DMS 273 (cell line): ENCODE results near the gene LRRN2.

Experiments used
- DNase-seq: peaks from one replicate; lab custom pipeline; 2025; ENCODE audit not compliant: unreplicated experiment; lab: John Stamatoyannopoulos, UW

LRRN2 gene

DNA sequence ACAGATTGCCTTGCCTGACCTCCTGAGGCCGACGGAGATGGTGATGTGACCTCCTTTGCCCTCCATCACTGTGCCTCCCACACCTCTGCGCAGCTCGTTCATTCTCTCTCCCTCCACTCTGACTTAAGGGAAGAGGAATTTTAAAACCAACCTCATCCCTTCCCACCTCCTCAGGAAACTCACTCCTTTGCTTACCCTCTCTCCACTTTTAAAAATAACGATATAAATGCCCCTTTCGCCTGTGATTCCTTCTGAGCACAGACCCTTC is 21.2 kb downstream of the LRRN2 start:
- DNase-seq = no peak

DNA sequence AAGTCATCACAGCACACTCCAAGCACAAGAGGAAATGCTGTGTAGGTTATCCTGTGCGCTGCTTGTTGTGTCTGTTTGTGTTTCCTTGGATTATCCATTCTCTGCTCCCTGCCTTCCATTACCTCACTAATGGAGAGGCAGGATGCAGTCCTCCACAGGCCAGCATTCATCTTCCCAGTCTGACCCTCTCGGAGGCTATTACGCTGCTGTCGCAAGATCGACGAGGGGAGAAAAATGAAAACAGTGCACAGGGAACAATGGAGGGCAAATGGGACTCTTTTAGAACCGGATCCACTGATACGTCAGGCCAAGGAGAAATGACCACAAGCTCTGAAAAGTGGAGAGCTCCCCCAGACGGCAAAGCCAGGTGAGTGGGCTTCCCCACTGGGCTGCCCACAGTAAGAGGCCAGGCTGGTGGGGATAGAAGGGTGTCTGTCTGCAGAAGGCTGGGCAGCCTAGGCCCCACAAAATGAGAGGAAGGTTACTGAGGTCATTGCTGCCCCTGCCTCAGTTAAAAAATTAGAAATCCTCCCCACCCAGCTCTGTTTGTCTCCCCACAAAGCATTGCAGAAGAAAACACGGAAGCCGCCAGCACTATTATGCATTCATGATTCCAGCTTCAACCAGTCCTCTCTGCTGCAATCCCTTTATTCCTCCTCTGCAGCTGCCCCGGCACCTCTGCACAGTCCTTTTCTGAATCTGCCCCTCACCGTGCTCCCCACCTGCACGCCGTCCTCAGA is 21.7 kb downstream of the LRRN2 start:
- no peak for DNase-seq

- no peak for DNase-seq
Measured at GRCh38 chr1:204662530-204662929, 23.0 kb downstream of the LRRN2 start.

GRCh38 chr1:204660509-204660908 is 25.0 kb downstream of the LRRN2 start:
- no peak for DNase-seq

GRCh38 chr1:204659056-204659455 is 26.5 kb downstream of the LRRN2 start:
- DNase-seq = no peak

- no peak for DNase-seq
Measured at GRCh38 chr1:204658295-204658694, 27.2 kb downstream of the LRRN2 start.

GRCh38 chr1:204653590-204654340 is 31.8 kb downstream of the LRRN2 start:
- DNase-seq = no peak

GRCh38 chr1:204652497-204652896 is 33.0 kb downstream of the LRRN2 start:
- no peak for DNase-seq

DNA sequence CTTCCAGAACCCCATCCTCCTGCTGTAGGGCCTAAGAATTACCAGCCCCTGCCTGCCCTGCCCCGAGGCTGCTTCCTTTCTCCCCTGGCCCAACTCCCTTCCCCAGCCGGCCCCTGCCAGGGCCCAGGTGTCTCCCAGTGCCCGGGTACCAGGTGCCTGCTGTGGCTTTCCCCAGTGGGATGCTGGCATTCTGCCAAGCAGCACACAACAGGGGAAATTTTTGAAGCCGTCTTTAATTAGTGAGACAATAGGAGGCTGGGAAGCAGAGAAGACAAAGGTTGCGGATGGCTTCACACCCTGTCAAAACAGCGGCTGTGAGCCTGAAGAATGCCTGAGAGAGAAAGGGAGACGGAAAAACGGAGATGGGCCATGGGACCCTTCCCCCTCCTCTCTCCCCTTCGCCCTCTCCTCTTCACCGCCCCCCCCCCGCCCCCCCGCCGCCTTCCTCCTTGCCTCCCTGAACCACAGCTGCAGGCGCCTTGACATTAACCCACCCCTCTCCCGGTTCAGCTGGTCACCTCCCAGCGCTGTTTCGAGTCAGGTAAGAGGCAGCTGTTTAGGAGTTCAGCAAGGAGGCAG is 33.6 kb downstream of the LRRN2 start:
- DNase-seq = peak; percentile 37

GRCh38 chr1:204650911-204651570 is 34.5 kb downstream of the LRRN2 start:
- no peak for DNase-seq

- DNase-seq = no peak
Measured at GRCh38 chr1:204649721-204650521, 35.6 kb downstream of the LRRN2 start.

DNA sequence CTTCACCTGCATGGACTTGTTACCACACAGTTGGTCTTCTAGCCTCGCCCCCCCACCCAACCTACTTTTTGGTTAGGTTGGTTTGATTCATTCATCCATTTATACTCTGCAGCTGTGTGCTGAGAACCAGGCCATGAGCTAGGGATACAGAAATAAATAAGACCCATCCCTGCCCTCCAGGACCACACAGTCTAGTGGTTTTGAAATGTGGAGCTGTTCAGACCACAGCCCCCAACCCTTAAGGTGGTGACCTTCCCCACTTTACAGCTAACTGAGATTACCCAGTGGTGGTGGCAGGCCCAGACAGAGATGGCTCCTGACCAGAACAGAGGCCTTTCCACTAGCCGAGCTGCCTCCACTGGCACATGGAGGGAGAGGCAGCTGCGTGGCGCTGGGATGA is 37.0 kb downstream of the LRRN2 start:
- DNase-seq = no peak

DNA sequence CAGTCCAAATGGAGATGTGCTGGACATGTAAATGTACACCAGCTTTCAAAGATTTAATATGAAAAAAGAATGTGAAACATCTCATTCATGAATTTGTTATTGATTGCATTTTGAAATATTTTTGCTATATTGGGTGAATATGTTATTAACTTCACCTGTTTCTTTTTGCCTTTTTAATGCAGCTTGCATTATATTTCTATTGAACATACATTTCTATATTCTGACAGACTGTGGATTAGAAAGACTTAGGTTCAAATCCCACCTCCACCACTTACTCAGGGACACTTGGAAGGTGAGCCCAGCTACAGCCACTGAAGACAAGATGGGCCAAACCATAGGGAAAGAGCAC is 37.8 kb downstream of the LRRN2 start:
- DNase-seq = no peak

DNA sequence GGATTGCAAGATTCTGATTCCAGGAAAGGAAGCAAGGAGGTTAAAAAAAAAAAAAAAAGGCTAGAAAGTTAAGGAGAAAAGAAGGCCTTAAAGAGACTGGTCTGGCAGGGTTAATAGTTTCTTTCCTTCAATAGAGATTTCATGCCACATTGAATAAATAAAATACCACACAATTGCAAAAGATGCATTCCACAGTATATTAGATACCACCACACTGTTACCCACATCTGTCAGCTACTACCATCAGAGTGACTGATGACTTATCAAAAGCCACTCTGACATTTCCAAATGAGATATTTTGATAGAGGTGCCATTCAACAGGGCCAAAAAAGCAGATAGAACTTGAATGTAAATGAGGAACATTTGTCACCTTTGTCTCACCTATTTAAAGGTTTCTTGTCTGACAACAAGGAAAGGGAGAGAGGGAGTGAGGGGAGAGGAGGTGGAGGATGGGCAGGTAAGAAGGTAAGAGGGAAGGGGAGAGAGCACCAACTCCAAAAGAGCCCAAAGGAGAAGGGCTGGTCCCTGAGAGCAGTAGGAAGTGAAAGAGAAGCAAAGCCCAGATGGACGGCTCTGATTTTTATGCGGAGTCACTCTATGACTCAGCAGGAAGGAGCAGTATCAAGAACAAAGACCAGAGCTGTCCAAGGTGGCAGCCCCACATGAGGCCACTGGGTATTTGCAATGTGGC is 38.3 kb downstream of the LRRN2 start:
- DNase-seq = peak; percentile 86

- no peak for DNase-seq
Measured at GRCh38 chr1:204645666-204646065, 39.9 kb downstream of the LRRN2 start.

DNA sequence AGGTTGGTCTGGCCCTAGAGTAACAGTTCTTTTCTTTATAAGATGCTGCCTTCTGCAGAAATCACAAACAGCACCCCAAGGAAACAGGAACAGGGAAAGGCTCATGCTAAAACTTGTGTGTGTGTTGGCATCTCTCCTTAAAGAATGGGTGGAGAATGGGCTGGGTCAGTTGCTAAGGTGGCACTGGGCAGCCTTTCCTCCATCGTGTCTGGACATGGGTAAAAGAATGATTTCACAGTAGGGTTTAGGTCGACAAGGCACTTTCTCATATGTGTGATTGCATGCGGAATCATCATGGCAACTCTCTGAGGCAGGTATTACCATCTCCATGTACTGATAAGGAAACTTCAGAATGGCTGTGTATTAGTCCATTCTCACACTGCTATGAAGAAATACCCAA is 40.3 kb downstream of the LRRN2 start:
- DNase-seq = no peak

GRCh38 chr1:204643503-204643902 is 42.0 kb downstream of the LRRN2 start:
- no peak for DNase-seq

- no peak for DNase-seq
Measured at GRCh38 chr1:204641936-204642335, 43.6 kb downstream of the LRRN2 start.

- DNase-seq = no peak
Measured at GRCh38 chr1:204641455-204641854, 44.1 kb downstream of the LRRN2 start.

- no peak for DNase-seq
Measured at GRCh38 chr1:204640578-204640977, 45.0 kb downstream of the LRRN2 start.
